A549 (cell line): ENCODE data around the gene DYDC1. TPM values are rescaled to one million over a fixed set of nuclear protein-coding genes. Genes with fewer than 3 reads are reported as not detected.

ENCODE experiments used
- ATAC-seq, 2 experiments: fragments of 200-7000 bp in 1 of 2; fragments of >200 bp in 1 of 2; cut with Nextera tagmentation in 1 of 2; cut with Tn5 transposase in 1 of 2; 3 replicates each; pipeline versions ENCODE4 v1.8.0 to v1.9.1; 2018 to 2020; ENCODE audit warnings: mild to moderate bottlenecking in 1 of 2, moderate library complexity in 1 of 2
- CTCF ChIA-PET: fragments of 300-600 bp; sonication (Branson Sonifier 250); formaldehyde crosslinking; extraction: SDS; loops from one replicate; lab custom pipeline; 2021; ENCODE audit warnings: antibody characterized with exemption, inconsistent platforms; lab: Yijun Ruan, JAX
- POLR2A ChIA-PET: fragments of 350-600 bp; formaldehyde crosslinking; extraction: SDS; loops from one replicate; lab custom pipeline; 2021; ENCODE audit warnings: antibody characterized with exemption, inconsistent platforms; lab: Yijun Ruan, JAX
- DNase-seq, 2 experiments: peaks; one replicate each; pipeline versions ENCODE4 v3.0.0 to v3.0.0-alpha.2; 2011 to 2016; ENCODE audit warnings: low read depth in 1 of 2, low spot score in 1 of 2
- FAIRE-seq: peaks from 2 replicates; lab custom pipeline; 2011; peaks lifted over from hg19 to GRCh38; lab: Jason Lieb, UNC
- H3K27ac ChIP-seq, 2 experiments: fragments of >200 bp; sonication (Bioruptor Twin); formaldehyde crosslinking; 3 replicates each; pipeline ENCODE4 v1.5.1; 2016 to 2017
- H3K4me1 ChIP-seq: fragments of >200 bp; sonication (Bioruptor Twin); formaldehyde crosslinking; 3 replicates; pipeline ENCODE4 v1.6.1; 2016
- H3K4me2 ChIP-seq: fragments of >200 bp; sonication (Bioruptor Twin); formaldehyde crosslinking; 3 replicates; pipeline ENCODE4 v1.6.1; 2016
- H3K4me3 ChIP-seq: fragments of >200 bp; sonication (Bioruptor Twin); formaldehyde crosslinking; 3 replicates; pipeline ENCODE4 v1.5.1; 2016
- H3K9me3 ChIP-seq: fragments of >200 bp; sonication (Bioruptor Twin); formaldehyde crosslinking; 3 replicates; pipeline ENCODE4 v1.6.1; 2016
- CBX2 ChIP-seq: fragments of 200-600 bp; sonication (generic); IDR thresholded peaks from 2 replicates; pipeline ENCODE4 v1.6.1; 2016; ENCODE audit warnings: low read depth, mild to moderate bottlenecking, borderline replicate concordance
- CHD4 ChIP-seq: fragments of 200-600 bp; sonication (generic); IDR thresholded peaks from 2 replicates; pipeline ENCODE4 v1.6.1; 2016; ENCODE audit warnings: antibody characterized with exemption, mild to moderate bottlenecking, borderline replicate concordance
- E2F6 ChIP-seq: IDR thresholded peaks from 2 replicates; pipeline ENCODE4 v1.6.1; 2012; ENCODE audit warnings: low read depth, borderline replicate concordance
- EHF ChIP-seq: fragments of 250-450 bp; sonication (Bioruptor Pico); IDR thresholded peaks from 2 replicates; pipeline ENCODE4 v1.5.0; 2020; ENCODE audit warnings: mild to moderate bottlenecking
- EHMT2 ChIP-seq: fragments of 200-600 bp; sonication (generic); IDR thresholded peaks from 2 replicates; pipeline ENCODE4 v1.6.1; 2016; ENCODE audit warnings: antibody characterized with exemption, low read depth, mild to moderate bottlenecking, moderate library complexity
- ESRRA ChIP-seq: fragments of 150-350 bp; IDR thresholded peaks from 2 replicates; pipeline ENCODE4 v1.6.1; 2014; ENCODE audit warnings: mild to moderate bottlenecking, low read length, borderline replicate concordance
- FOSB ChIP-seq: fragments of 250-450 bp; sonication (Bioruptor Pico); IDR thresholded peaks from 2 replicates; pipeline ENCODE4 v1.5.0; 2020; ENCODE audit warnings: mild to moderate bottlenecking, moderate library complexity
- FOSL2 ChIP-seq, 2 experiments: fragments of 450-650 bp in 1 of 2; fragments of >200 bp in 1 of 2; sonication (Bioruptor Twin) in 1 of 2; formaldehyde crosslinking; IDR thresholded peaks; 2 replicates each; pipeline versions ENCODE4 v1.5.0 to v1.6.1; 2016 to 2020; ENCODE audit warnings: mild to moderate bottlenecking in 1 of 2, moderate library complexity in 1 of 2
- FOXS1 ChIP-seq: fragments of 250-450 bp; sonication (Bioruptor Pico); IDR thresholded peaks from 2 replicates; pipeline ENCODE4 v1.5.0; 2020; ENCODE audit warnings: mild to moderate bottlenecking, moderate library complexity
- HDAC2 ChIP-seq: fragments of 200-600 bp; sonication (generic); IDR thresholded peaks from 2 replicates; pipeline ENCODE4 v1.6.1; 2016
- HES2 ChIP-seq: fragments of >200 bp; sonication (Bioruptor Twin); formaldehyde crosslinking; IDR thresholded peaks from 2 replicates; pipeline ENCODE4 v1.6.1; 2016
- HOXB5 ChIP-seq: fragments of 250-450 bp; sonication (Bioruptor Pico); IDR thresholded peaks from 2 replicates; pipeline ENCODE4 v1.5.0; 2020; ENCODE audit warnings: mild to moderate bottlenecking, moderate library complexity
- JUN ChIP-seq, 2 experiments: fragments of >200 bp; sonication (Bioruptor Twin); formaldehyde crosslinking; IDR thresholded peaks; 2 replicates in 1 of 2; 3 replicates in 1 of 2; pipeline ENCODE4 v1.6.1; 2016 to 2017
- MYC ChIP-seq: IDR thresholded peaks from 2 replicates; pipeline ENCODE4 v1.6.1; 2012; ENCODE audit warnings: mild to moderate bottlenecking, inconsistent platforms, low read length, improper control_type of control experiment, borderline replicate concordance
- NPAS2 ChIP-seq: fragments of 250-450 bp; sonication (Bioruptor Pico); IDR thresholded peaks from 2 replicates; pipeline ENCODE4 v1.8.0; 2022; ENCODE audit warnings: mild to moderate bottlenecking, moderate library complexity, borderline replicate concordance
- RARB ChIP-seq: fragments of 250-450 bp; sonication (Bioruptor Pico); IDR thresholded peaks from 2 replicates; pipeline ENCODE4 v1.8.0; 2021; ENCODE audit warnings: mild to moderate bottlenecking, moderate library complexity
- REST ChIP-seq: fragments of 200-600 bp; sonication (generic); IDR thresholded peaks from 2 replicates; pipeline ENCODE4 v1.6.1; 2016; ENCODE audit warnings: antibody characterized with exemption, mild to moderate bottlenecking, moderate library complexity
- ZC3H11A ChIP-seq: fragments of 450-650 bp; IDR thresholded peaks from 2 replicates; pipeline ENCODE4 v1.6.1; 2014; ENCODE audit warnings: antibody characterized with exemption, mild to moderate bottlenecking
- ZNF302 ChIP-seq: fragments of 250-450 bp; sonication (Bioruptor Pico); IDR thresholded peaks from 2 replicates; pipeline ENCODE4 v1.9.0; 2021; ENCODE audit warnings: inconsistent platforms, mild to moderate bottlenecking, moderate library complexity
- ZSCAN20 ChIP-seq: fragments of 250-450 bp; sonication (Bioruptor Pico); IDR thresholded peaks from 2 replicates; pipeline ENCODE4 v1.8.0; 2022; ENCODE audit warnings: mild to moderate bottlenecking, moderate library complexity
- WGBS: methylation state at CpG from one replicate; pipeline ENCODE4 v1.1.6; 2017; ENCODE audit errors: missing lambda C conversion rate; 5-methylcytosine and 5-hydroxymethylcytosine counted together
- polyA plus RNA-seq, 4 experiments: library from polyadenylated mRNA; depleted of rRNA in 3 of 4; stranded (reverse); fragments of >200 nt; fragmentation: RNase III in 1 of 4; extraction: RNeasy Plus Mini Kit Qiagen cat#74134 plus additional on column Dnase treatment in 1 of 4; gene quantifications; 2 replicates in 3 of 4; 3 replicates in 1 of 4; pipeline ENCODE4 v1.2.3, GENCODE V29; 2011 to 2017

Gene DYDC1
- polyA plus RNA-seq, 2 of the 4 experiments (the other 2 are of a cell fraction), result not detected

DNA sequence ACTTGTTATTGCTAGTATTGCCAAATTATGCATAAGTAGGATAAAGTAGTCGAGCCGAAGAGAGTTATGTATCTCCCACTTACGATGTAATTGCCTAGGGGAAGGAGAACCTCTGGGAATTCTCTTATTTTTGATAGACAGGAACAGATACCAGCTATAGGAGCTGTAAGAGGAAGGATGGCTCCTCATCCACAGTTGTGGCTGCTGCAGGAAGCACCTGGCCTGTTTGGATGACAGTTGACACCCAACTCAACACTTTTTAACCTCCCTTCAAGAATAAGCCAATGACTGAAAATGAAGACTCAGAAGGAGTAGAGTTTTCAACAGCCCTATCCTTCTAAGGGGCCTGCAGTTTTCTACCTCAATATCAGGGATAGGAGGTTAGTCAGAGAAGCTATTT, 6.3 kb downstream of the DYDC1 start (continued):
- TF ChIP-seq REST, result no peak
- TF ChIP-seq, all 56 proteins: peak for 0

DNA sequence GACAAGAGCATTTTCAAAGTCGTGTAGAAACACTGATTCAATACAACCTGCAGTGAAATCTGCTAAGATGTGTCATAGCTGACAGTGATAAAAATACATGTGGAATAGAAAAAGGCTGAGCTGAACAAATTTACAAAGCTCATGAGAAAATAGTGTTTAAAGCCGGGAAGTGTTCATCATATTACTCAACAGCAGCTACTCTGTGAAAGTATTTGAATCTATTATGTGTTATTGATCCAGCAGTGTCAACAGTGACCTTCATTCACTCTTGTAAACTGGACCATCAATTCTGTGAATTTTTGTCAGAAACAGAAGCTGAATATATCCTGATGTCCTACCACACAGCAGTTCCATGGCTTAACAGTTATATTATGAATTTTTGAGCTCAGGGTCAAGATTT, 11.6 kb downstream of the DYDC1 start:
- ChIA-PET CTCF (interaction anchor here (1.2 kb wide), 1 partner anchor 100 kb away, joined by 4 read pairs; no protein-coding TSS in a partner anchor), POLR2A (no interaction called here)
- no peak for FAIRE-seq
- H3K4me1 ChIP-seq, result no peaks in the 10 kb centered on the region
- ATAC-seq, result no peak
- TF ChIP-seq FOXS1 (CRISPR knock-in tag) (no peak), RARB (CRISPR knock-in tag) (no peak), CHD4 (no peak), JUN (IDR thresholded peaks at IDR 0.05) (no peak)
- H3K4me3 ChIP-seq, result no peak overlapping the region
- H3K9me3 ChIP-seq, result no peaks in the 10 kb centered on the region
- no peak overlapping the region for H3K4me2 ChIP-seq
- no peak overlapping the region for H3K27ac ChIP-seq
- 4% methylated on average over 2 of the region's 2 CpGs for WGBS
- no peak for DNase-seq

DNA sequence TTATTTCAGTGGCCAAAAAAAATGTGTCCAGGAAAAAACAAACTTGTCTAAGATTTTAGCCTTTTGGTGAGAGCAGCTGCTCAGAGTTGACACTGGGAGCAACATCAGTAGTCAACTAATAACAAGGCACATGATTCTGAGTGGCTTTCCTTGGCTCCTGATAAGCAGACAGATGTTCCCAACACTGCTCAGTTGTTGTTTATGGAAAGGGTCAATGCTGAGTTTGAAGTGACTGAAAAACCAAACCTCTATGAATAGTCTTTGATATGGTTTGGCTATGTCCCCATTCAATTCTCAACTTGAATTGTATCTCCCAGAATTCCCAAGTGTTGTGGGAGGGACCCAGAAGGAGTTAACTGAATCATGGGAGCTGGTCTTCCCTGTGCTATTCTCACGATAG, 12.3 kb downstream of the DYDC1 start:
- ATAC-seq, result no peak
- no peak overlapping the region for H3K4me2 ChIP-seq
- 25% methylated on average over 1 of the region's 1 CpG for WGBS
- H3K27ac ChIP-seq, result no peak overlapping the region
- POLR2A ChIA-PET, result no interaction called here
- TF ChIP-seq JUN (IDR thresholded peaks at IDR 0.05) (no peak), EHF (CRISPR knock-in tag) (no peak), ZSCAN20 (CRISPR knock-in tag) (no peak), NPAS2 (CRISPR knock-in tag) (no peak), HOXB5 (CRISPR knock-in tag) (no peak), ZNF302 (CRISPR knock-in tag) (no peak), ZC3H11A (no peak), E2F6 (no peak), EHMT2 (no peak), MYC (no peak), CBX2 (no peak), ESRRA (no peak), FOSL2 (IDR thresholded peaks at IDR 0.05) (no peak), FOSL2 (CRISPR knock-in tag; IDR thresholded peaks at IDR 0.05) (no peak), HES2 (no peak), FOSB (CRISPR knock-in tag) (no peak), RARB (CRISPR knock-in tag) (no peak), HDAC2 (no peak)
- FAIRE-seq, result no peak
- CTCF ChIA-PET, result no interaction called here
- no peaks in the 10 kb centered on the region for H3K4me1 ChIP-seq
- H3K4me3 ChIP-seq, result no peak overlapping the region
- no peak for DNase-seq
- no peaks in the 10 kb centered on the region for H3K9me3 ChIP-seq
